SU-DHL-6 (cell line): ENCODE data around the gene DDX31.

Experiments
- H2AFZ ChIP-seq: fragments of 200-600 bp; sonication (generic); 2 replicates; pipeline ENCODE4 v1.6.1; 2014; ENCODE audit warnings: low read depth, mild to moderate bottlenecking, moderate library complexity, mixed read lengths, antibody characterized with exemption, low read length; ENCODE audit not compliant: severe bottlenecking
- H3F3A ChIP-seq: fragments of 200-600 bp; shearing (Covaris generic); 2 replicates; pipeline ENCODE4 v1.6.0; 2016; ENCODE audit warnings: antibody characterized with exemption, mild to moderate bottlenecking; ENCODE audit not compliant: insufficient read depth
- H3K27ac ChIP-seq: fragments of 200-600 bp; sonication (generic); 2 replicates; pipeline ENCODE4 v1.5.1; 2016; ENCODE audit warnings: low read depth, mild to moderate bottlenecking, low read length, moderate library complexity, mixed read lengths
- H3K27me3 ChIP-seq: fragments of 200-600 bp; sonication (generic), shearing (Covaris generic); 2 replicates; pipeline ENCODE4 v1.6.0; 2014; ENCODE audit warnings: mild to moderate bottlenecking, low read length
- H3K36me3 ChIP-seq: fragments of 200-600 bp; sonication (generic); 2 replicates; pipeline ENCODE4 v1.6.1; 2014; ENCODE audit warnings: mild to moderate bottlenecking, low read length, mixed read lengths
- H3K4me2 ChIP-seq: fragments of 300-600, 200-600 bp; shearing (Covaris generic), sonication (generic); 2 replicates; pipeline ENCODE4 v1.6.0; 2014; ENCODE audit warnings: low read length, low read depth, mild to moderate bottlenecking; ENCODE audit not compliant: poor library complexity, severe bottlenecking
- H3K4me3 ChIP-seq: fragments of 200-600 bp; sonication (generic); 2 replicates; pipeline ENCODE4 v1.5.1; 2014; ENCODE audit warnings: antibody characterized with exemption, low read length, mild to moderate bottlenecking, mixed read lengths; ENCODE audit not compliant: insufficient read depth, poor library complexity, severe bottlenecking
- H3K79me2 ChIP-seq: fragments of 200-600 bp; sonication (generic); 2 replicates; pipeline ENCODE4 v1.6.1; 2014; ENCODE audit warnings: mild to moderate bottlenecking, low read length, moderate library complexity; ENCODE audit not compliant: insufficient read depth
- H3K9ac ChIP-seq: fragments of 200-600 bp; sonication (generic); 2 replicates; pipeline ENCODE4 v1.7.0; 2014; ENCODE audit warnings: mild to moderate bottlenecking, low read length
- H3K9me2 ChIP-seq: fragments of 200-600 bp; sonication (generic); replicated peaks from 2 replicates; pipeline ENCODE4 v1.6.1; 2014; ENCODE audit warnings: low read length; ENCODE audit not compliant: insufficient read depth
- H3K9me3 ChIP-seq: fragments of 200-600 bp; sonication (generic); 2 replicates; pipeline ENCODE4 v1.6.1; 2014; ENCODE audit warnings: low read length, mixed read lengths; ENCODE audit not compliant: insufficient read depth
- H4K20me1 ChIP-seq: fragments of 200-600 bp; sonication (generic); 2 replicates; pipeline ENCODE4 v1.6.1; 2014; ENCODE audit warnings: low read depth, mild to moderate bottlenecking, antibody characterized with exemption, low read length, moderate library complexity, mixed read lengths
- CTCF ChIP-seq: fragments of 200-600 bp; sonication (generic); IDR thresholded peaks from one replicate; pipeline ENCODE4 v1.5.1; 2017; ENCODE audit warnings: antibody characterized with exemption, mild to moderate bottlenecking, low read length, moderate library complexity; ENCODE audit not compliant: insufficient read depth, poor library complexity, severe bottlenecking
- EZH2phosphoT487 ChIP-seq: fragments of 200-600 bp; sonication (generic), shearing (Covaris generic); conservative IDR thresholded peaks from 2 replicates; pipeline ENCODE4 v1.6.1; 2018; ENCODE audit warnings: mild to moderate bottlenecking, antibody characterized with exemption, low read length, moderate library complexity, mixed read lengths

DDX31 gene

DNA sequence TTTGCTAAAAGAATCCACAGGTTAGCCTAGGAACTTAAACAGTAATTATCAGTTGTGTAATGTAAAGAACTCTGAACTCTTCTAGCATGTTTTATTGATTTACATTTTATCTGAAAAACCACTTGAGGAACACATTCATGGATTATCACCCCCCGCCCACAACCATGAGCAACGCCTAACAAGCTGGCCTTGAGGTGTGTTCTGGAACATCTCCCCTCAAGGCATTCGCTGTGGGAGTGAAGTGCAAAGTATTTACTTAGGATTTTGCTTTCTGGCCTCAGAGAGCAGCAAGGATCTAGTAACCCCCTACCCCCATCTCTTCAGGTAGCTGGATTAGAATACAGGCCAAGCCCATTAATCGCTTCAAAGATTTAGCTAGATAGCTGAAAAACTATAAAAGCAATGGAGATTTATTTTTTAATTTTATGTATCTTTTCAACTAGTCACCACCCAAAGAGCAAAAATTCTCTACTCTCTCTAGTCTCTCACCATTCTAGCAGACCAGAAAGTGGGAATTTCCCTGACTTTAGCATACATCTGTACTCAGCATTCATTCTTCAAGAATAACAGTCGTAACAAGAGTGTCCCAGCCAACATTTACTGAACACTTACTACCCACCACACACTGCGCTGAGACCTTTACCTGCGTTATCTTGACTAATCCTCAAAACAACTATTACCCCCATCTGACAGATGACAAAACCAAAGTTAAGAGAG is 37.2 kb downstream of the DDX31 start:
- Histone ChIP-seq H3F3A (no peaks in the 10 kb centered on the region), H3K79me2 (no peaks in the 10 kb centered on the region), H3K4me3 (no peak overlapping the region), H3K4me2 (no peak overlapping the region), H3K9me2 (no peaks in the 10 kb centered on the region), H3K36me3 (no peaks in the 10 kb centered on the region), H2AFZ (no peak overlapping the region), H4K20me1 (no peaks in the 10 kb centered on the region), H3K27ac (no peak overlapping the region), H3K9ac (no peak overlapping the region), H3K27me3 (no peaks in the 10 kb centered on the region), H3K9me3 (no peaks in the 10 kb centered on the region)
- TF ChIP-seq CTCF (no peak), EZH2phosphoT487 (no peak)

- H3K4me3 ChIP-seq: no peak overlapping the region
- no peaks in the 10 kb centered on the region for H3K36me3 ChIP-seq
These were observed 38.1 kb downstream of the DDX31 start for GRCh38 chr9:132631685-132632084.

GRCh38 chr9:132631280-132631679 is 38.5 kb downstream of the DDX31 start:
- no peak overlapping the region for H3K4me2 ChIP-seq
- H3K27me3 ChIP-seq: no peaks in the 10 kb centered on the region
- H2AFZ ChIP-seq: no peak overlapping the region
- no peaks in the 10 kb centered on the region for H3F3A ChIP-seq
- TF ChIP-seq EZH2phosphoT487: no peak
- TF ChIP-seq CTCF: no peak
- H3K4me3 ChIP-seq: no peak overlapping the region
- H3K9me3 ChIP-seq: no peaks in the 10 kb centered on the region
- H4K20me1 ChIP-seq: no peaks in the 10 kb centered on the region
- no peaks in the 10 kb centered on the region for H3K79me2 ChIP-seq
- H3K27ac ChIP-seq: no peak overlapping the region
- no peaks in the 10 kb centered on the region for H3K36me3 ChIP-seq
- no peaks in the 10 kb centered on the region for H3K9me2 ChIP-seq
- no peak overlapping the region for H3K9ac ChIP-seq

More at GRCh38 chr9:132631685-132632084, 38.1 kb downstream of the DDX31 start:
- Histone ChIP-seq H2AFZ (no peak overlapping the region), H3K9me3 (no peaks in the 10 kb centered on the region), H4K20me1 (no peaks in the 10 kb centered on the region), H3F3A (no peaks in the 10 kb centered on the region), H3K27ac (no peak overlapping the region), H3K27me3 (no peaks in the 10 kb centered on the region), H3K9me2 (no peaks in the 10 kb centered on the region), H3K79me2 (no peaks in the 10 kb centered on the region), H3K9ac (no peak overlapping the region), H3K4me2 (no peak overlapping the region)
- TF ChIP-seq CTCF: no peak
- TF ChIP-seq EZH2phosphoT487: no peak
